H1 (cell line): ENCODE measurements around the gene ARL14EPL. TPM values are rescaled to one million over a fixed set of nuclear protein-coding genes. Genes with fewer than 3 reads are reported as not detected.

Experiments used
- CTCF ChIA-PET: fragments of 300-600 bp; sonication (Branson Sonifier 250); formaldehyde crosslinking; loops from one replicate; lab custom pipeline; 2021; ENCODE audit not compliant: partially characterized antibody; lab: Charles Lee
- POLR2A ChIA-PET: fragments of 300-600 bp; sonication (Branson Sonifier 250); formaldehyde crosslinking; loops from one replicate; lab custom pipeline; 2021; ENCODE audit warnings: inconsistent platforms; ENCODE audit not compliant: partially characterized antibody; lab: Charles Lee
- DNase-seq, 2 experiments: peaks; one replicate each; pipeline versions ENCODE4 v3.0.0 to v3.0.0-alpha.2; 2010 to 2022; ENCODE audit warnings: low spot score in 2 of 2, low read depth in 1 of 2, mixed read lengths in 1 of 2
- FAIRE-seq: peaks from 2 replicates; lab custom pipeline; 2011; peaks lifted over from hg19 to GRCh38; lab: Jason Lieb, UNC
- H2AFZ ChIP-seq: 2 replicates; pipeline ENCODE4 v1.8.1; 2012; ENCODE audit warnings: low read length, inconsistent platforms
- H2AK5ac ChIP-seq: 2 replicates; pipeline ENCODE4 v1.6.1; 2013; ENCODE audit warnings: low read depth, low read length
- H2BK120ac ChIP-seq: replicated peaks from 2 replicates; pipeline ENCODE3; 2013; ENCODE audit warnings: low read depth, low read length, inconsistent platforms
- H2BK12ac ChIP-seq: 2 replicates; pipeline ENCODE4 v1.6.1; 2013; ENCODE audit warnings: low read depth, low read length
- H2BK15ac ChIP-seq: 2 replicates; pipeline ENCODE4 v1.6.1; 2013; ENCODE audit warnings: low read length
- H2BK20ac ChIP-seq: 2 replicates; pipeline ENCODE4 v1.6.1; 2013; ENCODE audit warnings: low read length
- H2BK5ac ChIP-seq: 2 replicates; pipeline ENCODE4 v1.6.1; 2013; ENCODE audit warnings: low read depth, low read length
- H3K14ac ChIP-seq: 2 replicates; pipeline ENCODE4 v1.6.1; 2013; ENCODE audit warnings: inconsistent platforms; ENCODE audit not compliant: insufficient read length
- H3K18ac ChIP-seq: 2 replicates; pipeline ENCODE4 v1.6.1; 2013; ENCODE audit warnings: low read length; ENCODE audit errors: extremely low read depth
- H3K23ac ChIP-seq: 2 replicates; pipeline ENCODE4 v1.6.1; 2013; ENCODE audit warnings: inconsistent platforms; ENCODE audit not compliant: insufficient read length
- H3K23me2 ChIP-seq: 2 replicates; pipeline ENCODE4 v1.6.1; 2013; ENCODE audit warnings: low read depth, low read length
- H3K27ac ChIP-seq: 2 replicates; pipeline ENCODE4 v1.6.1; 2011; ENCODE audit warnings: low read depth, low read length, inconsistent platforms
- H3K27me3 ChIP-seq, 4 experiments: replicated peaks in 1 of 4; 1 replicate in 1 of 4; 2 replicates in 3 of 4; pipeline versions ENCODE4 v1.6.1 to v1.8.1; 2011 to 2013; ENCODE audit warnings: low read length in 3 of 4, mild to moderate bottlenecking in 3 of 4, inconsistent platforms in 2 of 4, mixed read lengths in 2 of 4, moderate library complexity in 1 of 4; ENCODE audit not compliant: control insufficient read depth in 3 of 4, insufficient read depth in 3 of 4; ENCODE audit errors: extremely low read depth in 1 of 4
- H3K36me3 ChIP-seq, 4 experiments: 2 replicates each; pipeline versions ENCODE4 v1.6.1 to v1.8.1; 2011 to 2013; ENCODE audit warnings: mild to moderate bottlenecking in 4 of 4, low read length in 3 of 4, moderate library complexity in 2 of 4, control low read depth in 1 of 4, inconsistent platforms in 1 of 4; ENCODE audit not compliant: insufficient read depth in 4 of 4, control insufficient read depth in 2 of 4
- H3K4ac ChIP-seq: replicated peaks from 2 replicates; pipeline ENCODE3; 2013; ENCODE audit warnings: low read length, low read depth, mixed read lengths, inconsistent platforms; ENCODE audit not compliant: insufficient read length
- H3K4me1 ChIP-seq, 4 experiments: replicated peaks in 1 of 4; 1 replicate in 1 of 4; 2 replicates in 3 of 4; pipeline versions ENCODE4 v1.6.1 to v1.8.1; 2011 to 2013; ENCODE audit warnings: low read length in 3 of 4, inconsistent platforms in 2 of 4, mixed read lengths in 1 of 4; ENCODE audit not compliant: insufficient read depth in 4 of 4, control insufficient read depth in 3 of 4
- H3K4me2 ChIP-seq, 2 experiments: 2 replicates each; pipeline versions ENCODE4 v1.6.1 to v1.8.1; 2011 to 2013; ENCODE audit warnings: low read depth in 2 of 2, low read length in 2 of 2, control low read depth in 1 of 2, inconsistent platforms in 1 of 2, mild to moderate bottlenecking in 1 of 2; ENCODE audit not compliant: insufficient read depth in 1 of 2
- H3K4me3 ChIP-seq, 4 experiments: fragments of 200-600, 300-600 bp in 1 of 4; sonication (generic), shearing (Covaris generic), sonication (Bioruptor Twin) in 1 of 4; 2 replicates each; pipeline versions ENCODE4 v1.5.1 to v1.8.1; 2011 to 2016; ENCODE audit warnings: low read length in 4 of 4, low read depth in 3 of 4, control low read depth in 2 of 4, inconsistent platforms in 2 of 4, mild to moderate bottlenecking in 2 of 4, mixed read lengths in 1 of 4, moderate library complexity in 1 of 4; ENCODE audit not compliant: insufficient read depth in 2 of 4; ENCODE audit errors: extremely low read depth in 1 of 4
- H3K56ac ChIP-seq: replicated peaks from 2 replicates; pipeline ENCODE3; 2013; ENCODE audit warnings: low read depth, mild to moderate bottlenecking, mixed read lengths, low read length, inconsistent platforms; ENCODE audit not compliant: insufficient read length
- H3K79me1 ChIP-seq: 2 replicates; pipeline ENCODE4 v1.6.1; 2013; ENCODE audit warnings: low read depth, low read length, control low read depth
- H3K79me2 ChIP-seq, 2 experiments: 2 replicates each; pipeline versions ENCODE4 v1.6.1 to v1.8.1; 2012 to 2013; ENCODE audit warnings: low read length in 2 of 2, mild to moderate bottlenecking in 2 of 2, inconsistent platforms in 1 of 2; ENCODE audit not compliant: insufficient read depth in 2 of 2, control insufficient read depth in 1 of 2
- H3K9ac ChIP-seq, 4 experiments: replicated peaks in 1 of 4; 1 replicate in 1 of 4; 2 replicates in 3 of 4; pipeline versions ENCODE4 v1.6.1 to v1.8.1; 2011 to 2013; ENCODE audit warnings: low read depth in 3 of 4, low read length in 3 of 4, control low read depth in 2 of 4, mild to moderate bottlenecking in 2 of 4, moderate library complexity in 2 of 4, inconsistent platforms in 1 of 4; ENCODE audit errors: extremely low read depth in 1 of 4
- H3K9me3 ChIP-seq, 2 experiments: 2 replicates each; pipeline versions ENCODE4 v1.6.1 to v1.8.1; 2012 to 2013; ENCODE audit warnings: mild to moderate bottlenecking in 2 of 2, moderate library complexity in 2 of 2, control low read depth in 1 of 2, inconsistent platforms in 1 of 2, low read depth in 1 of 2, low read length in 1 of 2, mixed read lengths in 1 of 2; ENCODE audit not compliant: insufficient read depth in 2 of 2
- H4K20me1 ChIP-seq, 2 experiments: replicated peaks in 1 of 2; 2 replicates each; pipeline versions ENCODE3 to v1.8.1; 2011 to 2013; ENCODE audit warnings: inconsistent platforms in 2 of 2, low read length in 2 of 2, mild to moderate bottlenecking in 1 of 2; ENCODE audit not compliant: insufficient read depth in 2 of 2, control insufficient read depth in 1 of 2
- H4K5ac ChIP-seq: 2 replicates; pipeline ENCODE4 v1.6.1; 2013; ENCODE audit warnings: low read length, low read depth, mixed read lengths, inconsistent platforms; ENCODE audit not compliant: insufficient read length
- H4K8ac ChIP-seq: 2 replicates; pipeline ENCODE4 v1.8.0; 2013; ENCODE audit warnings: mild to moderate bottlenecking, moderate library complexity, low read length, inconsistent platforms; ENCODE audit not compliant: insufficient read depth; ENCODE audit errors: extremely low read depth
- H4K91ac ChIP-seq: replicated peaks from 2 replicates; pipeline ENCODE3; 2013; ENCODE audit warnings: low read length, mixed read lengths, inconsistent platforms; ENCODE audit not compliant: insufficient read length
- CBX5 ChIP-seq: fragments of 300-800, 300-1000 bp; sonication (generic); IDR thresholded peaks from 2 replicates; pipeline ENCODE4 v1.7.1; 2016; ENCODE audit warnings: antibody characterized with exemption, low read length, low read depth
- CREB1 ChIP-seq: IDR thresholded peaks from 2 replicates; pipeline ENCODE4 v1.6.1; 2012; ENCODE audit warnings: inconsistent platforms
- KDM1A ChIP-seq: fragments of 200-600, 300-600 bp; sonication (generic); IDR thresholded peaks from 2 replicates; pipeline ENCODE4 v1.7.1; 2016; ENCODE audit warnings: mild to moderate bottlenecking, low read length, borderline replicate concordance
- KDM4A ChIP-seq: IDR thresholded peaks from one replicate; pipeline ENCODE4 v1.7.1; 2012; ENCODE audit warnings: low read depth, mild to moderate bottlenecking, moderate library complexity, low read length, inconsistent platforms; ENCODE audit not compliant: severe bottlenecking
- SP1 ChIP-seq: IDR thresholded peaks from 2 replicates; pipeline ENCODE4 v1.6.1; 2011; ENCODE audit warnings: low read depth, low read length
- SRF ChIP-seq: IDR thresholded peaks from 2 replicates; pipeline ENCODE4 v1.6.1; 2011; ENCODE audit warnings: mild to moderate bottlenecking, low read depth, low read length, moderate library complexity
- TAF1 ChIP-seq: IDR thresholded peaks from 2 replicates; pipeline ENCODE4 v1.6.1; 2011; ENCODE audit warnings: mild to moderate bottlenecking, low read depth, low read length
- WGBS, 2 experiments: shearing (Covaris generic) in 1 of 2; methylation state at CpG; one replicate each; pipeline versions ENCODE4 v1.1.6 to v1.1.7; 2013 to 2015; ENCODE audit warnings: low lambda C conversion rate in 2 of 2, mixed read lengths in 2 of 2, inconsistent platforms in 1 of 2, low coverage in 1 of 2, missing lambda C conversion rate in 1 of 2; ENCODE audit not compliant: insufficient replicate concordance in 2 of 2, insufficient coverage in 1 of 2, insufficient read length in 1 of 2; ENCODE audit errors: extremely low coverage in 1 of 2, missing lambda C conversion rate in 1 of 2; 5-methylcytosine and 5-hydroxymethylcytosine counted together
- polyA plus RNA-seq, 7 experiments: library from polyadenylated mRNA; depleted of rRNA in 3 of 7; stranded (reverse) in 5 of 7; unstranded in 2 of 7; fragments of >200 nt in 5 of 7; fragments of 200-250 nt in 2 of 7; gene quantifications; 1 replicate in 5 of 7; 2 replicates in 1 of 7; 4 replicates in 1 of 7; pipeline versions ENCODE4 v1.2.1 to v1.2.3, GENCODE V29; 2011 to 2013; ENCODE audit warnings: missing spikeins in 2 of 7, mixed read lengths in 2 of 7
- total RNA-seq: library from RNA; stranded (reverse); fragmentation: NEBNext Ultra II Directional; extraction: Animal tissue kit (Norgen Biotek cat#: 25700); gene quantifications from 2 replicates; pipeline ENCODE4 v1.2.1, GENCODE V29; 2021
- TF ChIP-seq, protein P1 (sequence below): IDR thresholded peaks from 2 replicates; pipeline ENCODE4 v1.6.1; 2011; ENCODE audit warnings: low read depth, mild to moderate bottlenecking, low read length; ENCODE audit not compliant: insufficient read depth

The ARL14EPL gene
- total and polyA plus RNA-seq, 2 of the 8 experiments (the other 6 are each of a cell fraction or from before 2014, with no cell fraction given): not detected

DNA sequence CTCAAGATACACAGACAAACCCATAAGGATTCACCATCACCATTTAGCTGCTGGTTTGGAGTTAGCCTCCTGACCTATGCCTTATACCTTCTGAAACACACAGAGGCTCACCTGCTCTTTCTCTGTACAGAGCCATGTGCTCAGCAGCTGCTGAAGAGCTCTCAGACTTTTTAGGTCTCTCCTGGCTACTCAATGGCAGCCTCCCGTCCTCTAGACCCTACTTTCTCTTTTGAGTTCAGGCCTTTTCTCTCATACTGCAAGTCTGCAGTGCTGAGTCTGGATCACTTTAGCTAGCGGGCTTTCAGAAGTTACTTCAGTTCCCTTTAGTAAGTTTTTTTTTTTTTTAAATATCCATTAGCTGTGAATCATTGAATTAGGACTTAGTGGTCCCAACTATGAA lies 44.3 kb upstream of the ARL14EPL start:
- Histone ChIP-seq H4K91ac (no peak overlapping the region), H2BK20ac (no peak overlapping the region), H4K5ac (no peak overlapping the region), H2BK120ac (no peak overlapping the region), H4K8ac (no peak overlapping the region), H3K4ac (no peak overlapping the region), H2BK12ac (no peak overlapping the region), H3K23me2 (no peaks in the 10 kb centered on the region), H3K27ac (no peak overlapping the region), H2AK5ac (no peak overlapping the region), H3K4me3 (no peak overlapping the region), H3K9ac (no peak overlapping the region), H4K20me1 (no peaks in the 10 kb centered on the region), H3K9me3 (no peaks in the 10 kb centered on the region), H3K27me3 (no peaks in the 10 kb centered on the region), H3K4me1 (no peaks in the 10 kb centered on the region), H2BK5ac (no peak overlapping the region), H2AFZ (0 out of 2 replicates have a peak overlapping the region, but pooled peaks have one; percentile 3), H3K23ac (no peak overlapping the region), H3K56ac (no peak overlapping the region), H3K36me3 (no peaks in the 10 kb centered on the region), H3K4me2 (no peak overlapping the region), H3K79me2 (no peaks in the 10 kb centered on the region), H2BK15ac (no peak overlapping the region), H3K79me1 (no peaks in the 10 kb centered on the region), H3K18ac (no peak overlapping the region), H3K14ac (no peak overlapping the region)
- CTCF ChIA-PET: interaction anchor here (0.7 to 1.2 kb wide), 3 partner anchors 14 to 219 kb away, joined by 3 to 4 read pairs (median 4); no protein-coding TSS in a partner anchor
- WGBS, 2 experiments: 100% methylated on average over 2 of the region's 2 CpGs; no CpG with 5 or more reads in 1 of the 2 experiments
- TF ChIP-seq SRF (no peak), TAF1 (no peak), KDM4A (no peak), KDM1A (no peak), CBX5 (no peak), CREB1 (no peak), SP1 (no peak)
- TF ChIP-seq, protein P1, sequence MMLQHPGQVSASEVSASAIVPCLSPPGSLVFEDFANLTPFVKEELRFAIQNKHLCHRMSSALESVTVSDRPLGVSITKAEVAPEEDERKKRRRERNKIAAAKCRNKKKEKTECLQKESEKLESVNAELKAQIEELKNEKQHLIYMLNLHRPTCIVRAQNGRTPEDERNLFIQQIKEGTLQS: no peak
- FAIRE-seq: no peak
- POLR2A ChIA-PET: no interaction called here
- no peak for DNase-seq
